RWPE1 (cell line): Measurements from ENCODE around the gene CEBPE.

Source experiments
- CTCF ChIA-PET: fragments of 350-600 bp; sonication (Branson Sonifier 250); formaldehyde crosslinking; extraction: SDS; loops from one replicate; lab custom pipeline; 2021; lab: Yijun Ruan, JAX
- POLR2A ChIA-PET: fragments of 400-600 bp; formaldehyde crosslinking; extraction: SDS; loops from one replicate; lab custom pipeline; 2020; ENCODE audit warnings: antibody characterized with exemption; ENCODE audit not compliant: low non-redundant PET; lab: Yijun Ruan, JAX
- DNase-seq: peaks from one replicate; pipeline ENCODE4 v3.0.0; 2012; ENCODE audit warnings: low spot score
- H3K27ac ChIP-seq: fragments of 450-650 bp; 2 replicates; pipeline ENCODE4 v1.5.1; 2017
- TF ChIP-seq, protein P1 (sequence below): fragments of 450-650 bp; conservative IDR thresholded peaks from 2 replicates; pipeline ENCODE4 v1.5.1; 2017; ENCODE audit warnings: low read depth, mild to moderate bottlenecking

Gene CEBPE

DNA sequence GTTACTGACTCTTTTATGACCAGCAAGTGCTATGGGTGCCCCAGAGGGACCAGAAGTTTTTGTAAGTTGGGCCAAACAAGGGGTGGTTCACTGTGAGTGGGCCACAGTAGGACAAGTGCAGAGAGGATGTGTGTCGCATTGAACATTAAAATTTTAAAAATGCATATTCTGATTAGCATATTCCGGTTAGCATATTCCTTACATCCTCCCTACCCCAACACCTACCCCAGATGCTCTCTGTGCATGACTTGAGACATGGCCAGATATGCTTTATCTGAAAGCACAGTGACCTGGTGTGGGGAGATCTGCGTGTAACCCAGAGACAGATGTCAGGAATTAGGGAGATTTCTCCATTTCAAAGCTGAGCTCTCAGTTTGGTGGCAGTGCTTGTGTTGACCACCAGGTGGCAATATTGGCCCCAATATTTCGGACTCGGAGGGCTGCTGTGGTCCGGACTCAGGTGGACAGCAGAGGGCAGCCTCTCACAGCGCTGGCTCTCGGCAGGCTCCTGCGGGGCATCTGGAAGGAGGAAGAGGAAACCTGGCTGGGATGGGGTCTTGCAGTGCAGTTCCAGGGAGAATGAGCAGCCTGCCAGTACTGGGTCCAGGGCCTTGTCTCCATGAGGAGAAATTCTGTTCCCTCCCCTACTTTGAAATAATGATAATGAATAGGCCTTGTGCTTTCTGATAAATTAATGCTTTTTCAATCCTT, 1.6 kb upstream of the CEBPE start:
- POLR2A ChIA-PET, result no interaction called here

DNA sequence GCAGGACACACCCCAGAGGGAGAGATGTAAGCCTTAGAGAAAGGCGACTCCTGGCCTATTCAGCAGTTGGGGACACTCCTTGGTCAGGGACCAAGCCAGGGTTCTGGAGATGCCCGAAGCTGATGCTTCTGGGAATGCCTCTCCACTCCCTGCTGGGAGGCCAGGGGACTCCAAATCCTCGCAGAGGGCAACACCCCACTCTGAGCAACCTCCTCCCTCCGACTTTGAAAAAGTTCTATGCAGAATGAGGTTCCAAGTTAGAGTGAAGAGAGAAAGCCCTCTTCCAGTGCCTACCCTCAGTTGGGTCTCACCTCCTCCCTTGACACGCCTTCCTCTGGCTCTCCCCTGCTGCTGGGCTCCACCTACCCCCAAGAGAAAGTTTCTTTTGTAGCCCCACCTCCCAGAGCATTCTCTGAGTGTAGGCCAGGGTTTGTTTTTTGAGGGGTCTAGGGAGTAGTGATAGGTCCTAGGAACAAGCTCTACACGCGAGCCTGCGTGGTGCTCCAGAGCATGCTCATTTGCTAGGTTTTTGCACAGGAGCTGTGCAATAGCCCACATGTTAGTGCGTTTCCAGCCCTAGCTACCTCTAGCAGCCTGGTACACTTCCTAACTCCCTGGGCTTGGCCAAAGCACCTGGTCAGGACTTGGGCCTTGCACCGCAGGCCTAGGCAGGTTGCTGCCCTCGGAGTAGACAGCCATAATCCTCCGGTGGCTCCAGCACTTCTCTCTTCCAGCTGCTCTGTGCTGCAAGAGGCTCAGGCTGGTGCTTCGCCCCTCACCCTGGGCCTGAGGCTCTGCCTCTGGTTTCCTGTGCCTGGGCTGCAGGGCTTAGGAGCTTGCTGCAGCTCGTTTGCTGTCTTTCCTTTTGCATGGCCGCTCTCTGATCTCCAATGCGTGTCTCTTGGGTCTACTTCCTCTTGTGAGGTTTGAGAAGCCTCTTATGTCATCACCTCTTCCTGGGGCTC, 590 bp upstream of the CEBPE start:
- TF ChIP-seq, protein P1, sequence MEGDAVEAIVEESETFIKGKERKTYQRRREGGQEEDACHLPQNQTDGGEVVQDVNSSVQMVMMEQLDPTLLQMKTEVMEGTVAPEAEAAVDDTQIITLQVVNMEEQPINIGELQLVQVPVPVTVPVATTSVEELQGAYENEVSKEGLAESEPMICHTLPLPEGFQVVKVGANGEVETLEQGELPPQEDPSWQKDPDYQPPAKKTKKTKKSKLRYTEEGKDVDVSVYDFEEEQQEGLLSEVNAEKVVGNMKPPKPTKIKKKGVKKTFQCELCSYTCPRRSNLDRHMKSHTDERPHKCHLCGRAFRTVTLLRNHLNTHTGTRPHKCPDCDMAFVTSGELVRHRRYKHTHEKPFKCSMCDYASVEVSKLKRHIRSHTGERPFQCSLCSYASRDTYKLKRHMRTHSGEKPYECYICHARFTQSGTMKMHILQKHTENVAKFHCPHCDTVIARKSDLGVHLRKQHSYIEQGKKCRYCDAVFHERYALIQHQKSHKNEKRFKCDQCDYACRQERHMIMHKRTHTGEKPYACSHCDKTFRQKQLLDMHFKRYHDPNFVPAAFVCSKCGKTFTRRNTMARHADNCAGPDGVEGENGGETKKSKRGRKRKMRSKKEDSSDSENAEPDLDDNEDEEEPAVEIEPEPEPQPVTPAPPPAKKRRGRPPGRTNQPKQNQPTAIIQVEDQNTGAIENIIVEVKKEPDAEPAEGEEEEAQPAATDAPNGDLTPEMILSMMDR, result no peak
- no peak for DNase-seq
- CTCF ChIA-PET, result interaction anchor here (0.5 to 1.8 kb wide), 5 partner anchors 44 to 67 kb away, joined by 3 to 8 read pairs (median 3); partner anchors contain the start of gene SLC7A8
- POLR2A ChIA-PET, result no interaction called here
- H3K27ac ChIP-seq, result peak overlapping the region; percentile 22

More for the DNA sequence above, 1.6 kb upstream of the CEBPE start:
- peak overlapping the region; percentile 53 for H3K27ac ChIP-seq
- DNase-seq, result peak; percentile 82
- TF ChIP-seq, protein P1, result peak; percentile 99
- CTCF ChIA-PET, result interaction anchor here (0.5 to 2.1 kb wide), 39 partner anchors 9 to 375 kb away, joined by 3 to 78 read pairs (median 5); partner anchors contain the start of genes ACIN1, C14orf119 and SLC7A8

DNA sequence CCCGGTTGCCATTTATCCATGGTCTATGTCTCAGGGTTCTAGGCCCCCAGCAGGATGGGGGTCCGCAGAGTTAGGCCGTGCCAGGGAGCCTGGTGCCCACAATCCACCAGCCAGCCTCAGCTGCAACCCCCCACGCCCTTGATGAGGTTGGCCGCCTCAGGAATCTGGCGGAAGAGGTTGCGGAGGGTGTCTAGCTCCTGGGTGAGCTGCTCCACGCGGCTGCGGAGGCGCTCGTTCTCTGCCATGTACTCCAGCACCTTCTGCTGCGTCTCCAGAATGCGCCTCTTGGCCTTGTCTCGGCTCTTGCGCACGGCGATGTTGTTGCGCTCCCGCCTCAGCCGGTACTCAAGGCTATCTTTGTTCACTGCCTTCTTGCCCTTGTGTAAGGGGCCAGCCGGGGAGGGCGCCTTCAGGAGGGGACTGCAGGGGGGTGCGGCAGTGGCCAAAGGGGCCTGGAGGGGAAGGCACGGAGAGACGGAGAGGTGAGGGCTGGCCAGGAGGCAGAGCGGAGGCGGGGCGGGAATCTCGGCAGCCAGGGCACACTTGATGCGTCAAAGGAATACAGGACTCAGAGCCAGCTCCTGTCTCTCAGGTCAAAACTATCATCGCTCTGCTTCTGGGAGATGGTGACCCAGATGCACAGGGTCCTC, 1.6 kb downstream of the CEBPE start:
- POLR2A ChIA-PET, result no interaction called here
- H3K27ac ChIP-seq, result no peak overlapping the region
- no peak for DNase-seq
- TF ChIP-seq, protein P1, result no peak
- CTCF ChIA-PET, result no interaction called here

DNA sequence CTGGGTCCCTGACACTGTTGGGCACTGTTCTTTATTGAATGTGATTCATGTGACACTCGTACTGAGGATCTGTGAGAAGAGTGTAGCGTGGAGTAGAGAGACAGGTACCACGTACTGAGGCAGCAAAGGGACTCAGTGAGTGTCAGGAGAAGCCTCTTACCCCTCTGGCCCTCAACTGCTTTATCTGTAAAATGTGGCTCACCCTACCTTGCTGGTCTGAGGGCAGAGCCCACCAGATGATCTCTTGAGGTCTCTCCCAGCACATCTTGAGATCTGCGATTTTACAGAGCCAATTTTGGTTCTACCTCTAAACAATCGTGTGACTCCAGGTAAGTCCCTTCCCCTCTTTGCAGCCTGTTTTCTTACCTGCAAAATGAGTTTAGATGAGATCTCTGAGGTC, 3.1 kb downstream of the CEBPE start:
- POLR2A ChIA-PET, result no interaction called here
- H3K27ac ChIP-seq, result peak overlapping the region; percentile 76; the same call in 1 of the 2 replicates
- CTCF ChIA-PET, result interaction anchor here (0.8 to 1.0 kb wide), 2 partner anchors 38 to 71 kb away, joined by 4 read pairs; no protein-coding TSS in a partner anchor

GRCh38 chr14:23115039-23115731, 3.9 kb downstream of the CEBPE start:
- CTCF ChIA-PET, result interaction anchor here (0.6 to 1.0 kb wide), 2 partner anchors 38 to 45 kb away, joined by 4 read pairs; no protein-coding TSS in a partner anchor
- POLR2A ChIA-PET, result no interaction called here
- TF ChIP-seq, protein P1, result no peak
- DNase-seq, result peak; percentile 94
- peak overlapping the region; percentile 76 for H3K27ac ChIP-seq

More for the DNA sequence above, 3.1 kb downstream of the CEBPE start:
- DNase-seq, result no peak
- TF ChIP-seq, protein P1, result no peak
